GM21447 (cell line): Measurements from ENCODE around the gene GLDN.

Source experiments
- ATAC-seq: cut with Tn5 transposase; IDR thresholded peaks from one replicate; pipeline ENCODE4 v1.9.1; 2021; ENCODE audit not compliant: unreplicated experiment

GLDN gene

GRCh38 chr15:51341366-51342226 is at the start of gene GLDN:
TSS of gene GLDN (plus strand) at chr15:51341655. CDS start at chr15:51341685, 30 bp downstream.
- ATAC-seq, result no peak

- no peak for ATAC-seq
Measured at GRCh38 chr15:51298620-51299019, 42.8 kb upstream of the GLDN start.

DNA sequence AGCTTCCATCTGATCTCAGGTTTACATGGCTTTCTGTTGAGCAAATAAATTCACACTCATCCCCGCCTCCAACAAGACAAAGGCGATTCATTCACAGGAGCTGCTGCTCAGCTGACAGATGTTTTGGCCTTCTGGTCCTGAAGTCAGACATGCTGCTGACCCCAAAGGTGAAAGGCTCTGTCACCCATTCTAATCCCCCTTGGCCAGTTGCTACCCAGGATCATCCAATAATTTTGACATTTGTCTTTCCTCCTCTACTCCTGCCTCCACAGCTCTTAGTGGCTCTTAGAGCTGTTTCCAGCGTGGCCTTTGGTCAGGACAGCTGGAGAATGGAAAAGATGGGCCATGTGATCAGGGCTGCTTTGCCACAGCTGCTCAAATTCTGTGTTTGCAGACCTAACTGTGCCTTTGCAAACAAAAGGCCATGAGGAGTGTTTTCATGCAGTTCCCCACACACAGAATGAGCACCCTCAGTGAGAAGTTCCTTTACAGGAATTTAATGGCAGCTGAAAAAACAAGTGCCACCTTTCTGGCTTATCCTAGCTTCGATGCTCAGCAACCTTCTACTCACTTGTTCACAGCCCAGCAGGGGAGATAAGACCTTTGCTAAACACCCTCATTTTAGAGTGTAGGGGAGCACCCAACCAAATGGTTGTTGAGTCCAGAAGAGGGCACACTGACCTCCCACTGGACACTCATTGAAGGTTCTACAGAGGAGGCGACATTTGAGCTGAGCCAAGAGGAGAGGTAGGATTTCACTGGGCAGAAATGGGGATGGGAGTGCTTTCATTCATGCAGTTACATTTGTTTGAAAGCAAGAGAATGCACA is 42.1 kb upstream of the GLDN start:
- ATAC-seq, result no peak

GRCh38 chr15:51302480-51302879 is 39.0 kb upstream of the GLDN start:
- no peak for ATAC-seq

DNA sequence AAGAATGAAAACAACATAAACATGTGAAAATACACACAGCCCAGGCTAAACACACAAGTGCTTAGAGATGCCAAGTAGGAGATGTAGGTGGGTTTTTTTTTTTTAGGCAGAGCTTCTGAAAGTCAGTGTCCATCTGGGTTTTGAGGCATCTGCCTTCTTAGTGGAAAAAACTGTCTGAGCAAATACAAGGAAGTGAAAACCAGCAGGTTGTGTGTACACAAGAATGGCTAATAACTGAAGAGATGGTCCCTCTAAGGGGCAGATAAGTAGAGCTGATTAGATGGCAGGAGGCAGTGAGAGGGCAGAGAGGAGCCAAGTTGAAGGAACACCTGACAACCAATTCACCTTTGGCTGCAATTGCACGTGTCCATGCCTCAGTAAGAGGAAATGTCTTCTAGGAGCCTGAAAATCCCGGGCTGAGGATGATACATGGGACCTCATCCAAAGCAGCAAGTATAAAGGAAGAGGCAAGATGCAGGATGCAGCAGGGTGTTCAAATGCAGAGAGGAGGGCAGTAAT is 37.9 kb upstream of the GLDN start:
- no peak for ATAC-seq

DNA sequence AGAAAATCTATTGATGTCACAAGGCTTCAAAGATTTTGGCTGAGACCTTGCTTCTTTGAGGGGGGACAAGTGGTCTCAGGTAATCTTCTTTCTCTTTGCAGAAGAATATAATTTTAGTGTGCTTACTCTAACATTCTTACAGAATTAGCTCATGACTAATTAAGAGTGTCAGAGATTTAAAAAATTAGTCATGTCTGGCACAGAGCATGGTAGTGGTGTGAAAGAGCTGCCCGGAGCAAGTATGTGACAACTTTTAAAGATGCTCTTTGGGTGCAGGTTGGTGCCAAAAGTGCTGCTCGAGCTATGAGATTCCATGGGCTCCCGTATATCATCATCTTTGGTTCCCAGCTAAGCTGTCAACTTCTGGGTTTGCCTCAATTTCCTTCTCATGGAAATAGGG is 34.1 kb upstream of the GLDN start:
- ATAC-seq, result no peak

- no peak for ATAC-seq
Measured at GRCh38 chr15:51307811-51308210, 33.6 kb upstream of the GLDN start.

GRCh38 chr15:51310064-51310463 is 31.4 kb upstream of the GLDN start:
- no peak for ATAC-seq

GRCh38 chr15:51311510-51311909 is 29.9 kb upstream of the GLDN start:
- no peak for ATAC-seq

DNA sequence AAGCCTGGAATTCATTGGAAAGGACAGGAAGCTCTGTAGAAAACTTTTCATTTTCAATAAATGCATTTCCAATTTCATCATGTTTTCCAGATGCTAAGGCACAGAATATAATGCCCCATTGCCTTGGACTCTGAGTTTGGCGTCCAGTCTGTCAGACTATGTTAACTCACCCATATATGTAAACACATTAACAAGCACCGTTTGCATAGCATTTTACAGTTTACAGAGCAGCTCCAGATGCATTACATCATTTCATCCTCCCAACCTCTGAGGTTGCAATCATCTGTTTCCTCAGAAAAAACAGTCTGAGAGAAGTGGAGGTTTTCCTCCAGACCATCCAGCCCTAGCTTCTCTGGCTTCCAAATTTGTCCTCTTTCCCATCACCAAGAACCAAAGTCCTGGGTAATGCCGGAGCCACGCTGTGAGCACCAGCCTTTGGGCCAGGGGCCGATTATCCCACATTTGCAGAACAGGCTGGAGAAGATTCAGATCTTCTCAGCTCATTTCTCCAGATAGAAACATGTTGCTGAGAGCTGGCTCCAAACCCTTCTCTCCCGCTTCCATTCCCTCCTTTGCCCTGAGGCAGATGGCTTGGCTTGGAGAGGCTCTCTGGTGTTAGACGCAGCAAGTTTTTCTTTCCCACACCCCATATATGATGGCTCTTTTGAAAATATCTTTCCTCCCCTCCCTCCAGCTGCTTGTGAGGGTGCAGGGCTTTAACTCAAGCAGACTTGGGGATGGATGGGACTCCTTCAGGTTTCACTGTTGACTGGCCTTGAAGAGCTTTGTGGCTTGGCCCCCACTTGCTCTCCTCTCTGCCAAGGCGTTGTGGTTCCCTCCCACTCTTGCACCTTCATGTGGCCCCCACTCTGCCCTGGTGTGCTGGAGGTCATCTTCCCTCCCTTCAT is 29.0 kb upstream of the GLDN start:
- ATAC-seq, result no peak

DNA sequence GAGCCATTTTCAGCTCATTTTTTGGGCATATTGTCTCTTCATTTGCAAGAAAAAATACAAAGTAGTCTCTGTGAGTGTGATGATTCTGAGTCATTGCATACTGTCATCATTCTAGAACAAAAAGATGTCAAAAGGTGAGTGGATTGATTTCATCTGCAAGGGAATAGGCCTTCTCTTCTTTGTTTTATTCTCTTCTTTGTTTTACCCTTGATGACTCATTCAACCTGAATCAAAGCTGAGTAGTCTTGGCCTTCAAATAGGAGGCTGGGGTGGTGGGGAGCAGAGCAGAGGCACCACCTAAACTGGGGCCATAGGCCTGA is 28.4 kb upstream of the GLDN start:
- no peak for ATAC-seq

- ATAC-seq, result no peak
Measured at GRCh38 chr15:51313644-51314280, 27.7 kb upstream of the GLDN start.

GRCh38 chr15:51314391-51315337 is 26.8 kb upstream of the GLDN start:
- ATAC-seq, result no peak

DNA sequence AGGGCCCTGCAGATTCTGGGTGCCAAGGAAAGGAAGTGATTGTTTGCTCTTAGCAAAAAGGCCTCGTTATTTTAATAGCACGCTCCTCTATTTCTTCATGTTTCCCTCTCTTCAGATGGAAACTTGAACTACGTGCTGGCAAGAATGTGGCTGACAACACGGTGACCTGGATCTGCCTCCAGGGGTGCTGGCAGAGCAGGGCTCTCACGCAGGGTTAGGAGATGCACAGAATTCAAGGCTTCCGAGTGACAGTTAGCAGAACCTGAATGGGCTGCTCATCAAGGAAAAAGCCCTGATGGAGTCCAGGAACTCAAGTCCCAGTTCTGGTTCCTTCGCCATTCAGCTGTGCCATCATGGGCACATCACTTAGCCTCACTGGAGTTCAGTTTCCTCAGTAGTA is 25.7 kb upstream of the GLDN start:
- ATAC-seq, result no peak

GRCh38 chr15:51316636-51317035 is 24.8 kb upstream of the GLDN start:
- no peak for ATAC-seq

GRCh38 chr15:51318382-51319150 is 22.9 kb upstream of the GLDN start:
- no peak for ATAC-seq

- no peak for ATAC-seq
Measured at GRCh38 chr15:51319539-51319938, 21.9 kb upstream of the GLDN start.

DNA sequence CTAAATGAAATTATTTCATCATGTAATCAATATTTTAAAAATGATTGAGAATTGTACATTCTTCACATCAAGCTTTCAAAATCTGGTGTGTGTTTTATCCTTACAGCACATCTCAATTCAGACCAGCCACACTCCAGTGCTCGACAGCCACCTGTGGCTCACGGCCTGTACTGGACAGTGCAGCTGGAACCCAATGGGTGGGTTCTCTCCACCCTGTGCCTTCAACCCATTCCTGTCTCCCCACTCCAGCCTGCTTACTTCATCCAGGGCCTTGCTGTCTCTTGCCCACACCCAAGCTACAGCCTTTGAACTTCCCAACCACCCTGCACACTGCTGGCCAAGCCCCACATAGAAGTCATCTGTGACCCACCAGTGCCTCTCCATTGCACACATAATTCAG is 20.6 kb upstream of the GLDN start:
- no peak for ATAC-seq

DNA sequence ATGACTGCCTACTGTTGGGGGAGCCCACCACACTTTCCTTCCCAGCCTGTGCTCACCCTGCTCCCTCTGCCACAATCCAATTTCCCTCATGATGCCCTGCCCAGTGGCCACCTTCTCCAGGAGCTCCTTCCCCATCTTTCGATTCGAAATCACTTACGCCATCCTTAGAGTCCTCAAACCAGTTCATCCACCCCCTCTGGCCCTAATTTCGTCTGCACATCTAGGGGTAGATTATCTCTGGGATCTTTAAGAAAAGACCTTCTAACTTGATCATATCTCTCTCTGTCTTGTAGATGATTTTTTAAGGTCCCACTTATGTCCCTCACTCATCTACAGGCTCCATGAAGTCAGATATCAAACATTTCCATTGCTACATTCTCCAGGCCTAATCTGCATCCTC is 20.1 kb upstream of the GLDN start:
- ATAC-seq, result no peak
